Motor neuron (in vitro differentiated cells): ENCODE data around the gene KIF2C. TPM values are rescaled to one million over a fixed set of nuclear protein-coding genes. Genes with fewer than 3 reads are reported as not detected.
A peak's percentile ranks its signal among the peaks of the same experiment; 100 is the strongest.

Source experiments
- ATAC-seq, 8 experiments: fragments of 200-7000 bp; cut with Tn5 transposase; replicated peaks in 6 of 8; 2 replicates each; pipeline ENCODE4 v1.8.0; 2021; ENCODE audit warnings: mild to moderate bottlenecking in 8 of 8, moderate library complexity in 8 of 8
- H3K27ac ChIP-seq, 2 donors: fragments of 250-450 bp; sonication (Bioruptor Pico); 2 replicates each; pipeline ENCODE4 v1.9.0; 2021; ENCODE audit warnings: antibody characterized with exemption in 2 of 2, mild to moderate bottlenecking in 2 of 2, moderate library complexity in 1 of 2
- H3K4me1 ChIP-seq, 2 donors: fragments of 250-450 bp; sonication (Bioruptor Pico); replicated peaks in 1 of 2; 2 replicates each; pipeline ENCODE4 v1.6.1; 2021; ENCODE audit warnings: antibody characterized with exemption in 2 of 2, mild to moderate bottlenecking in 2 of 2, moderate library complexity in 1 of 2
- H3K4me3 ChIP-seq, 5 donors: fragments of 250-450 bp; sonication (Bioruptor Pico); 2 replicates each; pipeline ENCODE4 v1.9.0; 2021; ENCODE audit warnings: antibody characterized with exemption in 5 of 5, mild to moderate bottlenecking in 5 of 5, moderate library complexity in 4 of 5
- WGBS, 10 experiments: fragments of 450-650 bp; shearing (Covaris generic); methylation state at CpG; one replicate each; pipeline ENCODE4 v1.0.0; 2022; 5-methylcytosine and 5-hydroxymethylcytosine counted together
- in situ Hi-C, 9 experiments: fragments of 400-800 bp; cut with MboI; loops; one replicate each; pipeline ENCODE4 v1.15.0; 2021; ENCODE audit warnings: low sequenced_read_pairs in 9 of 9, low pct_unique_long_range_greater_than_20kb in 2 of 9; ENCODE audit not compliant: unreplicated experiment in 9 of 9
- total RNA-seq, 8 experiments: library from RNA; unstranded; fragments of 300-600 nt; gene quantifications; 2 replicates each; pipeline versions ENCODE4 v1.2.3 to v1.2.4, GENCODE V29; 2022

Gene KIF2C
- total RNA-seq, 8 experiments from 2014 or later, result 0.61 to 92.3 (median 4.9) TPM

DNA sequence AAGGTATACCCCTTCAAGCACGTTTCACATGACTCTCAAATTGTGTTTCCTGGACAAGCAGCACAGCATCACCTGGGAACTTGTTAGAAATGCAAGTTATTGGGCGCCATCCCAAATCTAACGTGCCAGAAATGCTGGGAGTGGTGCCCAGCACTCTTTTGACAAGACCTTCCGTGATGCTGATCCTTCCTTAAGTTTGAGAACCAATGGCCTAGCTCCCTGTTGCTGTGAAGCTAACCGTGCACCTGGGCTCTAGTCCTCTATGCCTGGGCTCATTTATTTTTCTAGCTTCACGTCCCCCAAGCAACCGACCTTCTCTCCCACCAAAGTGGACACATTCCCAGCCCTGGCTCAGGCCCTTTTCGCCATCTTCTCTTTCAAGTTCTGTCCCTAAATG is 44.1 kb downstream of the KIF2C start:
- Histone ChIP-seq H3K4me3 (peak overlapping the region in 1 of 5 donors; percentile 10), H3K4me1 (peaks cover 20 to 28% of the 10 kb centered on the region in 2 donors), H3K27ac (no peak overlapping the region)
- WGBS, 10 experiments, result 62 to 92% (median 82%) methylated on average over 2 to 8 of the region's 8 CpGs; no CpG with 5 or more reads in 2 of the 10 experiments
- ATAC-seq, result peak in 1 of 8 experiments; percentile 2
- in situ Hi-C loops, result no loop called here

- in situ Hi-C loops, result no loop called here
- H3K4me3 ChIP-seq, result peak overlapping the region in 3 of 5 donors; percentile 7 to 16 (median 10)
- 0 to 83% (median 40%) methylated on average over 2 to 19 of the region's 71 CpGs; no CpG with 5 or more reads in 4 of the 10 experiments for WGBS, 10 experiments
- peaks cover 20 to 28% of the 10 kb centered on the region in 2 donors for H3K4me1 ChIP-seq
- ATAC-seq, result peak; percentile 4 to 42 (median 22)
- no peak overlapping the region for H3K27ac ChIP-seq
Measured at GRCh38 chr1:44784094-44785028, 44.7 kb downstream of the KIF2C start.

- 67 to 100% (median 100%) methylated on average over 1 to 3 of the region's 6 CpGs; no CpG with 5 or more reads in 6 of the 10 experiments for WGBS, 10 experiments
- H3K4me3 ChIP-seq, result no peak overlapping the region
- in situ Hi-C loops, result no loop called here
- peaks cover 20 to 28% of the 10 kb centered on the region in 2 donors for H3K4me1 ChIP-seq
- H3K27ac ChIP-seq, result no peak overlapping the region
- ATAC-seq, result no peak
Measured at GRCh38 chr1:44785029-44785380, 45.4 kb downstream of the KIF2C start.

DNA sequence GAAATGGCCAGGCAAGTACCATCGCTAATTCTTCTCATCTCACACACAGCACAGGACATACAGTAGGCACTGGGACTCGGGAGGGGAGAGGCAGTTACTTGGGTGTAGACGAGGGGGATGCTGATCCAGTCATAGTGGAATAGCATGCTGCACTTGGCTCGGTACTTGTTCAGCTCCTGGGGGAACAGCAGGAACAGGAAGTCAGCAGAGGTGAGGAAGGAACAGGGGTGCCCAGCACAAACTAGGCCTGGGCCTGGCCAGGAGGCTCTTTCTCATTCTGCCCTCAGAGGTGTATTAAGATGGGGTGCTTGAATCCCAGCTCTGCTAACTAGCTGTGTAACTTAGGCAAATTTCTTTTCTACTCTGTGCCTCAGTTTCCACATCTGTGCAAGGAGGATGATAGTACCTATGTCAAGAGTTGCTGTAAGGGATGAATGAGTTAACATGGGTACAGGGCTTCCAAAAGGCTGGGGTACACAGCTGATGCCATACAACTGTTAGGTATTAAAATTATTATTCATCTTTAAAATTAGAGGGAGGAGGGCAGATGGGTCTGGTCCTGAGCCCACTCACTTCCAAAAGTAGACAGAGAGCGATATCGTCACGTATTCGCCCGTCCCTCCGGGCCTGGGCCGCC is 46.0 kb downstream of the KIF2C start:
- Histone ChIP-seq H3K4me3 (no peak overlapping the region), H3K4me1 (peaks cover 20 to 28% of the 10 kb centered on the region in 2 donors), H3K27ac (no peak overlapping the region)
- ATAC-seq, result no peak
- WGBS, 10 experiments, result 31 to 80% (median 49%) methylated on average over 2 to 7 of the region's 11 CpGs; no CpG with 5 or more reads in 4 of the 10 experiments
- in situ Hi-C loops, result no loop called here

DNA sequence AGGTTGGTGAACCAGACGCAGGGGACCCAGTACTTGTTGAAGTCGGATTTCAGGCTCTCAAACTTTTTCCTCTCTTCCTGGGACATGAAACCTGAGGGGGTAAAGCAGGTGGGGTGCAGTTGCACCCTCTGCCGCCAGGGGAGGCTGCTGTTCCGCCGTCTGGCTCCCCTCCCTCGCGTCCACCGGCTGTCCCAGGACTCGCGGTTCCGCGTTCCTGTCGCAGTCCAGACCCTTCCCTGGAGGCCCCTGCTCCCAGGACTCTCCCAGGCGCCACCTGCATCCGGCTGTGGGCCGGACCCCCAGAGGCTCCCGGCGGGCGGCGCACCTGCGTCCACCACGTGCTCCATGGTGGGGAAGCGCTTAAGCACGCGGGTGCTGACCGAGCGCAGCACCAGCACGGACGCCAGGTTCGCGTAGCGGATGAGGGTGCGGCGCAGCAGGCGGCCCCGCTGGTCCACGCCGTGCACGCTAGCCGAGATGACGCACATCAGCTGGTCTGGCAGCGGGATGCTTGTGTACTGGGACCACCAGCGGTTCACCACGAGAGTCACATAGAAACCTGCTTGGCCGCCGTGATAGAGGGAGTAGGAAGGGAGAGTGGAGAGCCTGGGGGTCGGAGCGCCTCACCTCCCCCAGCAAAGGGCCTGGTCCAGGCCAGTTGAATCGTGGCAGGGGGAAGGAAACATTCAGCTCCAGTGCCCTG is 46.7 kb downstream of the KIF2C start:
- Histone ChIP-seq H3K27ac (no peak overlapping the region), H3K4me1 (peaks cover 25 to 28% of the 10 kb centered on the region in 2 donors), H3K4me3 (peak overlapping the region in 4 of 5 donors; percentile 5 to 26 (median 17))
- ATAC-seq, result peak; percentile 69 to 89 (median 82)
- 0 to 67% (median 17%) methylated on average over 1 to 43 of the region's 49 CpGs; no CpG with 5 or more reads in 3 of the 10 experiments for WGBS, 10 experiments
- in situ Hi-C loops, result no loop called here

DNA sequence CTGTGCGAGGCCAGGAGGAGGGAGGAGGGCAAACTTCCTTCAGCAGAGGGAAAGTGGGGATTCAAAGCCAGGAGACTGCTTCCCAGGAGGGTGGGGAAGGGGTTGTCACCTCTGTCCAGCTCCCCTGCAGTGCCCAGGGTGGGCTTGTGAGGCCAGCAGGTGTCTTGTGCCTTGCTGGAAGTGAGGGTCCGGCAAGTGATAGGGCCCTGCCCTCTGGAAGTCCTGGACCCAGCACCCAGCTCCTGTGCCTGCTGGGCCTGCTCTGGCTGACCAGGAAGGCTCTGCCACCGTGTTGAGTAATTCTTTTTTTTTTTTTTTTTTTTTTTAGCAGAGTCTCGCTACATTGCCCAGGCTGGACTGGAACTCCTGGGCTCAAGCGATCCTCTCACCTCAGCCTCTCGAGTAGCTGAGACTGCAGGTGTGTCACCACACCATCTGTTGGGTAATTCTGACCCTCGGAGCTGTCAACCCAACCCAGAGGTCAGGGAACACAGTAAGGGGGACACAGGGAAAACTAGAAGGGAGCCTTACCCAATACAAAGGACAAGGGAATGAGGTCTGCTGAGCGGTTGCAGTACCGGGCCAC is 47.3 kb downstream of the KIF2C start:
- 0 to 100% (median 86%) methylated on average over 1 to 8 of the region's 9 CpGs; no CpG with 5 or more reads in 4 of the 10 experiments for WGBS, 10 experiments
- no peak overlapping the region for H3K4me3 ChIP-seq
- peaks cover 26 to 28% of the 10 kb centered on the region in 2 donors for H3K4me1 ChIP-seq
- in situ Hi-C loops, result no loop called here
- no peak for ATAC-seq
- no peak overlapping the region for H3K27ac ChIP-seq

- in situ Hi-C loops, result no loop called here
Measured at GRCh38 chr1:44787506-44787905, 47.9 kb downstream of the KIF2C start.

DNA sequence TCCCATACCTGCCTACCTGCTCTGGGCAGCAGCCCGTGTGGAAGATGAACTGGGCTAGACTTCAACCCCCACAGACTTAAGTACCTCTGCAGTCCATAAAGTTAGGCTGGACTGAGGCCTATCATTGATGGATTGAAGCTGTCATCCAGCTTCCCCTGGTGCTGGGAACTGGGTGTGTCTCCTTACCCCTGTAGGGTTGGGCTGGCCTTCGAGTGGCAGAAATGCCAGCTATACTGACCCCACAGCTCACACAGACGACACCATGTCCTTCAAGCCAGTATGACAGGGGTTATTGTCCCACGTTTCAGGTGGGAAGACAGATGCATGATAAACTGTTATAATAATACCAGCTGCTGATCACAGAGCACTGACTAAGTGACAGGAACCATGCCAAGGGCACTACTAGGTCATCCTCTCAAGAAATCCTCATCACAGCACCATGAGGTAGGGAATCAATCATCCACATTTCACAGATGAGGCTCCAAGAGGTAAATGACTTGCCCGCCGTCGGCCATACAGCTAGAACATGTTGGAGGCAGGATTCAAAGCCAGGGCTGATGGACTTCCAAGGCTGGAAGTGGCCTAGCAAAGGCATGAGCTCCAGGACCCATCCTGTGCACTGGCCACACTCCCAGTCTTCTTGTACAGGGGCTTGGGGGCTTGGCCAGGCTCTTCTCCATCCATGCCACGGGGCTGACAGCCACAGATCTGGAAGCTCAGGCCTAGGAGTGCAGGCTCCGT is 48.7 kb downstream of the KIF2C start, which contains the start of gene BEST4:
BEST4 (minus strand) TSS at position 51 of the 741 bp plus-strand sequence. CDS start 465 bp downstream, outside the sequence.
- Histone ChIP-seq H3K27ac (no peak within 1 kb of the TSS), H3K4me3 (no peak within 1 kb of the TSS), H3K4me1 (peaks cover 26 to 28% of the 10 kb centered on the region in 2 donors)
- 40 to 100% (median 78%) methylated on average over 1 to 7 of the region's 9 CpGs; no CpG with 5 or more reads in 2 of the 10 experiments for WGBS, 10 experiments
- no peak for ATAC-seq
- in situ Hi-C loops, result no loop called here

More at GRCh38 chr1:44787506-44787905, 47.9 kb downstream of the KIF2C start:
- Histone ChIP-seq H3K4me1 (peaks cover 26 to 28% of the 10 kb centered on the region in 2 donors), H3K4me3 (no peak overlapping the region), H3K27ac (no peak overlapping the region)
- ATAC-seq, result no peak
- 89 to 100% (median 95%) methylated on average over 1 to 8 of the region's 10 CpGs; no CpG with 5 or more reads in 5 of the 10 experiments for WGBS, 10 experiments

DNA sequence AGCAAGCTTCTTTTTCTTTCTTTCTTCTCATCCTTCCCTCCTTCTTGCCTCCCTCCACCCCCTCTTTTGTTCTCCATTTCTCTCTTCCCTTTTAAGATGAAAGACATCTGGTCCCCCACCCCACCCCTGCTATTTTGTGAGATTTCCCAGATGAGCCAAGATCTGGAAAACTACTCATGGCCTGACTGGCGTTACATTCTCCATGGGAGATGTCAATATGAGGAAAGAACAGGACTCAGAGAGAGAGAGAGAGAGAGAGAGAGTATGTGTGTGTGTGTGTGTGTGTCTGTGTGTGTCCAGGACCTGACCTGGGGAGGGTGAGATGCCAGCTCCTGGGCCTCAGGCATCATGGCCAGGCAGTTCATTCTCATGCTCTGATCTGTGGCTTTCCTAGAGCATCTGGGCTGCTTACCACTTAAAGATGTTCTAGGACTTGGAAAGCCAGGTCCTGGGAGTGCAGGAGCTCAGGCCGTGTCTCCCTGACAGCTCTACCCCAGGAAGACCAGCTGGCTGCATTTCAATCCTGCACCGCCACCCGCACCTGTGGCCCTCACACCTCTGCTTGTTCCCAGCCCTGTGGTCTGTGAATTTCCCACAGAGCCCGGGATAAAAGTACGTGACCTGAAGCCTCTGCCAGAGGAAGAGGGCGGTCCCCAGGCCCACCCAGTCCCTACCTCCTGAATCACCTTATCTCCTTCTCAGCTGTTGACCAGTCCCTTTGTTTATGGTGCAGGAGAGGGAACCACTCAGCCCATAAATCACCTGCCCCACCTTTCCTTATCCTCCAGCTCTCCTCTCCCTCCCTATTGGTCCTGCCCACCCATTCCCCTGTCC is 51.5 kb downstream of the KIF2C start:
- ATAC-seq, result no peak
- peaks cover 8 to 10% of the 10 kb centered on the region in 2 donors for H3K4me1 ChIP-seq
- WGBS, 10 experiments, result 60 to 100% (median 80%) methylated on average over 1 to 4 of the region's 7 CpGs; no CpG with 5 or more reads in 5 of the 10 experiments
- in situ Hi-C loops, result no loop called here
- no peak overlapping the region for H3K4me3 ChIP-seq
- no peak overlapping the region for H3K27ac ChIP-seq

DNA sequence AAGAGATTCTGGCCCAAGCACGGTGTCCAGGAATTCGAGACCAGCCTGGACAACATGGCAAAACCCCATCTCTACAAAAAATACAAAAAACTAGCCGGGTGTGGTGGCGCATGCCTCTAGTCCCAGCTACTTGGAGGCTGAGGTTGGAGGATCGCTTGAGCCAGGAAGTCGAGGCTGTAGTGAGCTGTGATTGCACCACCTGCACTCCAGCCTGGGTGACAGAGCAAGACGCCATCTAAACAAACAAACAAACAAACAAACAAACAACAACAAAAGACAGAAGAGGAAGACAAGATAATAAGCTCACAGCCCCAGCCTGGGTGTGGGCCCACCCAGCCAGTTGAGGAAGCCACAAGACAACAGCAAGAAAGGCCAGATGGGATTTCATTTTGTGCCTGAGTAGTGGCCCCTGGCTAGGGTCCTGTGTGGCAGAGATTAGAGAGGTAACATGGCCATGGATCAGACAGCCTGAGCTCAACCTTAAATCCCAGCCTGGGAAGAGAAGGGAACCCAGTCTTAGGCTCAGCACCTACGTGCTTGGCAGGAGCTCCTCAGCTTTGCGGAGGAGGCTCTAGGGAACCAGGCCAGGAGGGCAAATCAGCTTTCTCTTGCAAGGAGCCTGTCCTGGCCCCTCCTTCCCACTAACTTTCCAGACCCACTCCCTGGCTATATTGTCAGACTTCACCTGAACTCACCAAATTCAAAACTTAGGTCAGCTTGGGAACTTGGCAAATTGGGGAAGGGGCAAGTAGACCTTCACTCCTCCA is 53.3 kb downstream of the KIF2C start:
- H3K27ac ChIP-seq, result no peak overlapping the region
- in situ Hi-C loops, result no loop called here
- peaks cover 0 to 6% of the 10 kb centered on the region in 2 donors for H3K4me1 ChIP-seq
- 62 to 100% (median 89%) methylated on average over 1 to 9 of the region's 9 CpGs; no CpG with 5 or more reads in 3 of the 10 experiments for WGBS, 10 experiments
- ATAC-seq, result peak in 1 of 8 experiments; percentile 2
- no peak overlapping the region for H3K4me3 ChIP-seq
